Measurements from ENCODE around the gene FAM120A.

Gene FAM120A

DNA sequence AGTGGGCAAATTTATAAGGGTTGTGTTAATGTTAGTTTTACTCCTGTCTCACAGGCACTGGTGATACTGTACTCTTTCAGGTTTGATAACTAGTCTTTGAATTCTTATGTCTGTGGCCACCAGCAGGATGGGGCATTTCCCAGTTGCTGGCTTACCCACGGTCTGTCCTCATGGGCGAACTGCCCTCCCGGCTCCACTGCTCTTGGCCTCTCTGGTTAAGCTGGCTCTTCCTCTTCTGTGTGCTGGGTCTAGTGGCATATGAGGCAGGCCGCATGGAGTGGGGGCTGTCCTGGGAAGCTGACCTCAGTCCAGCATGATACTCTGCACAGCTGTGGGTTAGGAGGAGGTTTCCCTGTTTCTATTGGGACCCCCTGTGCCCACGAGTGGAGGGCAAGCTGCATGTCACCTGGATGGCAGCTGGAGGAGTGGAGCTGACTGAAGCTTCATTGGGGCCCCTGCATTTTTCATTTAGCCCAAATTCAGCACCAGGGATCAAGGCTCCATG is 144.4 kb downstream of the FAM120A start:
- no peak overlapping the region for H3K4me3 ChIP-seq (replicated peaks in 1 of 2; ENCODE audit: low read depth in 2 of 2, low read length in 2 of 2)
- no peak for DNase-seq (ENCODE audit: low read depth in 2 of 2)
- TF ChIP-seq, protein P1, sequence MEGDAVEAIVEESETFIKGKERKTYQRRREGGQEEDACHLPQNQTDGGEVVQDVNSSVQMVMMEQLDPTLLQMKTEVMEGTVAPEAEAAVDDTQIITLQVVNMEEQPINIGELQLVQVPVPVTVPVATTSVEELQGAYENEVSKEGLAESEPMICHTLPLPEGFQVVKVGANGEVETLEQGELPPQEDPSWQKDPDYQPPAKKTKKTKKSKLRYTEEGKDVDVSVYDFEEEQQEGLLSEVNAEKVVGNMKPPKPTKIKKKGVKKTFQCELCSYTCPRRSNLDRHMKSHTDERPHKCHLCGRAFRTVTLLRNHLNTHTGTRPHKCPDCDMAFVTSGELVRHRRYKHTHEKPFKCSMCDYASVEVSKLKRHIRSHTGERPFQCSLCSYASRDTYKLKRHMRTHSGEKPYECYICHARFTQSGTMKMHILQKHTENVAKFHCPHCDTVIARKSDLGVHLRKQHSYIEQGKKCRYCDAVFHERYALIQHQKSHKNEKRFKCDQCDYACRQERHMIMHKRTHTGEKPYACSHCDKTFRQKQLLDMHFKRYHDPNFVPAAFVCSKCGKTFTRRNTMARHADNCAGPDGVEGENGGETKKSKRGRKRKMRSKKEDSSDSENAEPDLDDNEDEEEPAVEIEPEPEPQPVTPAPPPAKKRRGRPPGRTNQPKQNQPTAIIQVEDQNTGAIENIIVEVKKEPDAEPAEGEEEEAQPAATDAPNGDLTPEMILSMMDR (IDR thresholded peaks at IDR 0.05; ENCODE audit: low read depth, low read length) = no peak

DNA sequence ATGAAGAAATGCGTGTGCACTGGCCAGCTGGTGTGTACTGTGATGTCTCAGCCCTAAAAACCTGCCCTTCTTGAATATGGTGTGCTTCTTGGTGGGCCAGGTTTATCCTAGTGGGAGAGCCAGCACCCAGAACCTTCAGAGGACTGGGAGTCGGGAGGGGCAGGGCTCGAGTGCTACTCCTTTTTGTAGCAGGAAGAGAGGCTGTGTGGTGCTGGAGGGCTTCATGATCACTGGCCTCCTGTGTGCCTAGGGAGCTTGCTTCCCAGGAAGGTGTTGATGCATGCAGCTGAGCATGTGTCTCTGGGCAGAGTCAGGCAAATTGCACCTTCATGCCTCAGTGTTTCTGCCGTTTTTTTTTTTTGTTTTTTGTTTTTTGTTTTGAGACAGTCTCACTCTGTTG is 144.9 kb downstream of the FAM120A start:
- no peak overlapping the region for H3K4me3 ChIP-seq (replicated peaks in 1 of 2; ENCODE audit: low read depth in 2 of 2, low read length in 2 of 2)
- DNase-seq (ENCODE audit: low read depth in 2 of 2) = no peak
- TF ChIP-seq, protein P1 (IDR thresholded peaks at IDR 0.05; ENCODE audit: low read depth, low read length) = no peak

DNA sequence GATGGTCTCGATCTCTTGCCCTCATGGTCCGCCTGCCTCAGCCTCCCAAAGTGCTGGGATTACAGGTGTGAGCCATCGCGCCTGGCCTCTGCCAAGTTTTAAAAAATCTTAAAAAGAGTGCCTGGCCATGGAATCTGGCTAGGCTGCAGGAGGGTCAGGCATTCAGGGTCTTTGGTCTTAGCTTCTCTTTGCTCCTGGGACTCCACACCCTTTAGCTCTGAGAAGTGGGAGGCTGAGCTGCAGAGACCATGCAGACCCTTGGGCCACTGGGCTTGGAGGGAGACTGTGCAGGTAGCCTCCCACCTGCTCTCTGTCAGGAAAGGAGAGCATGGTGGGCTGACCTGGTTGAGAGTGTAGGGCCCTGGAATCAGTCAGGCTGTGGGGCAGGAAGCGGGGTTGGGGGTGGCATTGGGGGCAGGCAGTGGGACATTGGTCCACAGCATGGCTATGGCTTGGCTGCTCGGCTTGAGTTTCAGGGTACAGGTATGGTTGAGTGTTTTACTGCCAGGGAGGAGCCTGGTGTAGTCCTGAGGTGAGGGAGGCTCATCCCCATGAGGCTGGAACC is 145.7 kb downstream of the FAM120A start:
- no peak for DNase-seq (ENCODE audit: low read depth in 2 of 2)
- TF ChIP-seq, protein P1 (IDR thresholded peaks at IDR 0.05; ENCODE audit: low read depth, low read length) = no peak
- no peak overlapping the region for H3K4me3 ChIP-seq (replicated peaks in 1 of 2; ENCODE audit: low read depth in 2 of 2, low read length in 2 of 2)

DNA sequence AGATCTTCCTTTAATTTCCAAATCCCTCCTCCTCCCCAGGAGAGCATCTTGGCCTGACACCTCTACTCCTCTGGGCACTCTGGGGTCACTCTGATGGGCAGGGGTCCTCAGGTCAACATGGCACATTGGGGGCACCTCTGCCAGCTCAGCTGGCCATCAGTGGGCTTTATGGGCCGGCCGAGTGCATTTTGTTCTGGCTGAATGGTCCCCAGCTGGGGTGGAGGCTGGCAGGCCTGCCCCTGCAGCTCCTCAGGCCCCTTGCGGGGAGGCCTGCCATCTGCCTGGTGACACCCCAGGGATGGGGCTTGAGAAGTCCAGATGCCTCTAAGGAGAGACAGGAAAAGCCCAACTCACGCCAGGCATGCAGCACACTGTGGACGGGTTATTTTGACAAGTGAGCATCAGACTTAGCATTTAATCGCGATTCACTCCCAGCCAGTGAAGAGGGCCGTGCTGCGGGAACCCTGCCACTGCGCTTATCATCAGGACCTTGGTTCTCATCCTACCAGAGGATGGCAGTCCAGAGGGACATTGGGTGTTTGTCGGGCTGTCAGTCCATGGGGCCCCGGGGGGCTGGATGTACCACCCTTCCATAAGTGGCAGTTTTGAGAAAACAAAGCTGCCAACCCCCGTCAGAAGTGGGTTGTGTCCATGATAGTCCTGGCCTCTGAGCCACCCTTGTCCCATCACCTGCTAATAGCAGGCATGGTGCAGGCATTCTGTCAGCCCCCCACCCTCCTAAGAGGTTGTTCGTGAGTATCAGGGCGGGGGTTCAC is 146.6 kb downstream of the FAM120A start:
- TF ChIP-seq, protein P1 (IDR thresholded peaks at IDR 0.05; ENCODE audit: low read depth, low read length) = no peak
- no peak overlapping the region for H3K4me3 ChIP-seq (replicated peaks in 1 of 2; ENCODE audit: low read depth in 2 of 2, low read length in 2 of 2)
- DNase-seq (ENCODE audit: low read depth in 2 of 2) = no peak

DNA sequence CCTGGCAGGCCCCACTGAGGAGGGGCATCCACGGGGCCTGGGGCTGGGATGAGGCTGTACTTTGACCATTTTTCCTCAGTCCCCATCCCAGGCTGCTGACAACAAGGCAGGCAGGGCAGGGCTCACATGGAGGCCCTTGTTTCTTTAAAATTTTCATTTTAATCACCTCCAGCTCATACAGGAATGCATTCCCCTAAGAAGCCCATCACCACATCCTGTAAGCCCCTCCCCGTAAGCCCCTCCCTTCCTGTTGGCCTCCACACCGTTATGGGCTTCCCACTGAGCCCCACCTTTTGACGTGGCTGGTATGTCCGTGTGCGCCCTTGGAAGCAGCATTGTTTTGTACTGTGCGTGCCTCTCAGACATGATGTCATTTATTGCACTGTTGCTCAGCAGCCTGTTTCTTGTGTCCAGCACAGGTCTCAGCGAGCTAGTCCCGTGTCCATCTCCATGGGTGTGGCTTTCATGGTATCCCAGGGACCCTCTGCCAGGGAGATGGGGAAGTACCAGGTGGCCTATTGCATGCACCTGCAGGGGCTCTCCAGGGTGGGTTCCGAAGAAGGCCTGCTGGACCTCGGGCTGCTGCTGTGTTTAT is 147.3 kb downstream of the FAM120A start:
- peak in 1 of 2 donors; percentile 80 for DNase-seq (ENCODE audit: low read depth in 2 of 2)
- TF ChIP-seq, protein P1 (IDR thresholded peaks at IDR 0.05; ENCODE audit: low read depth, low read length) = no peak

DNA sequence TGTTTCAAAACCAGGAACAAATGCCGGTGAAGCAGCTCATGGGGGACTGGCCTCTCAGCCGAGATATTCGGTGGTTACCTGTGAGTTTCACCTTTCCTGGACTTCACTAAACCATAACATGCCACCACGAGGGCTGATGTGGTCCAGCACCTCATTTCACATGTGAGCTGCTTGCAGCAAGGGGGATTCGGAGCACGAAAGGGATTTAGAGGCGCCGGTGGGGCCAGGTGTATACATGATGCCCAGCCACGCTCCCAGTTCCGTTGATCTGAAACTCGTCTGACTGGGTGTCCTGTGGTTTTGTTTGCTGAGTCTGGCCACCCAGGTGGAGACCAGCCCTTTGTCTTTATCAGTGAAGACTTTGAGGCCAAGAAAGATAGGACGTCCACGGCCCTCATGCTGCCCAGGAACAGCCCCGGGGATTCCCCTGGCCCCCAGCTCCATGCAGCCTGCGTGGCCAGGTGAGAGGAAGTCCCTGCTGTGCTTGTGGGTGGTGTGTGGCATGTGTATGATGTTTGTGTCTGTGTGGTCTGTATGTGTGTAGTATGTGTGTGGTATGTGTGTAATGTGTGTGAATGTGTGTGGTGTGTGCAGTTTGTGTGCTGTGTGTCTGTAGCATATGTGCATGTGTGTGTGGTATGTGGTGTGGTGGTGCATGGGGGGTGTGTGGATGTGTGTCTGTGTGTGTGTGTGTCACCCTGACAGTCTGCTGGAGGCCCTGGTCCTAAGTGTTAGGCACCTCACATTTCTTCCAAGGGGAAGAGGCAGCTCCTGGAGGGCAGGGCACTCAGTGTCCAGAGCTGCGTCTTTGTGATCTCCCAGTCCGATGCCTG is 148.3 kb downstream of the FAM120A start:
- H3K4me3 ChIP-seq (replicated peaks in 1 of 2; ENCODE audit: low read depth in 2 of 2, low read length in 2 of 2) = no peak overlapping the region
- TF ChIP-seq, protein P1 (IDR thresholded peaks at IDR 0.05; ENCODE audit: low read depth, low read length) = no peak
- no peak for DNase-seq (ENCODE audit: low read depth in 2 of 2)

More for the DNA sequence above, 147.3 kb downstream of the FAM120A start:
- H3K4me3 ChIP-seq (replicated peaks in 1 of 2; ENCODE audit: low read depth in 2 of 2, low read length in 2 of 2) = no peak overlapping the region

Measured in cardiac fibroblast (primary cell).